Esophagus squamous epithelium (tissue), 5 donors: ENCODE data around the gene MAFF. TPM values are rescaled to one million over a fixed set of nuclear protein-coding genes. Genes with fewer than 3 reads are reported as not detected.

Source experiments
- DNase-seq: peaks from one replicate; lab custom pipeline; 2025; lab: John Stamatoyannopoulos, UW
- H3K27ac ChIP-seq, 4 donors: fragments of 200-600 bp; sonication (generic); one replicate each; pipeline ENCODE4 v1.5.1; 2016 to 2019; ENCODE audit warnings: mild to moderate bottlenecking in 1 of 4
- H3K27me3 ChIP-seq, 4 donors: fragments of 200-600 bp; sonication (generic); 1 replicate in 3 of 4; 2 replicates in 1 of 4; pipeline versions ENCODE4 v1.5.1 to v1.6.0; 2017 to 2021; ENCODE audit warnings: antibody characterized with exemption in 1 of 4
- H3K36me3 ChIP-seq, 3 donors: fragments of 200-600 bp; sonication (generic); one replicate each; pipeline ENCODE4 v1.5.1; 2016 to 2019
- H3K4me1 ChIP-seq, 3 donors: fragments of 200-600 bp; sonication (generic); one replicate each; pipeline ENCODE4 v1.5.1; 2017 to 2019
- H3K4me3 ChIP-seq, 4 donors: fragments of 200-600 bp; sonication (generic); 1 replicate in 3 of 4; 2 replicates in 1 of 4; pipeline ENCODE4 v1.5.1; 2016 to 2019; ENCODE audit warnings: mild to moderate bottlenecking in 2 of 4, moderate library complexity in 1 of 4
- H3K9me3 ChIP-seq, 3 donors: fragments of 200-600 bp; sonication (generic); one replicate each; pipeline ENCODE4 v1.5.1; 2016 to 2019
- POLR2A ChIP-seq, 4 donors: fragments of 450-650 bp; IDR thresholded peaks; one replicate each; pipeline ENCODE4 v1.6.1; 2017; ENCODE audit warnings: antibody characterized with exemption in 4 of 4, mild to moderate bottlenecking in 4 of 4, moderate library complexity in 3 of 4
- WGBS, 2 donors: methylation state at CpG; one replicate each; pipeline ENCODE4 v1.1.5; 2018; 5-methylcytosine and 5-hydroxymethylcytosine counted together
- intact Hi-C: fragments of 100-400 bp; cut with DNase I; formaldehyde crosslinking; loops from one replicate; pipeline ENCODE4 v1.15.0; 2022
- total RNA-seq, 4 donors: library from RNA; depleted of rRNA; stranded (reverse); fragments of >200 nt; gene quantifications; one replicate each; pipeline ENCODE4 v1.1.0, GENCODE V29; 2016
- TF ChIP-seq, protein P1 (sequence below), 6 experiments: fragments of 450-650 bp in 4 of 6; fragments of 200-600 bp in 2 of 6; sonication (generic) in 2 of 6; IDR thresholded peaks; one replicate each; pipeline ENCODE4 v1.5.1; 2016 to 2019; ENCODE audit warnings: antibody characterized with exemption in 6 of 6, mild to moderate bottlenecking in 4 of 6, moderate library complexity in 4 of 6
- donor health status: DM: yes; HTN: yes; CAD: no.

Gene MAFF
- total RNA-seq, 4 donors from 2014 or later: 19.4 to 51.6 (median 40.5) TPM

DNA sequence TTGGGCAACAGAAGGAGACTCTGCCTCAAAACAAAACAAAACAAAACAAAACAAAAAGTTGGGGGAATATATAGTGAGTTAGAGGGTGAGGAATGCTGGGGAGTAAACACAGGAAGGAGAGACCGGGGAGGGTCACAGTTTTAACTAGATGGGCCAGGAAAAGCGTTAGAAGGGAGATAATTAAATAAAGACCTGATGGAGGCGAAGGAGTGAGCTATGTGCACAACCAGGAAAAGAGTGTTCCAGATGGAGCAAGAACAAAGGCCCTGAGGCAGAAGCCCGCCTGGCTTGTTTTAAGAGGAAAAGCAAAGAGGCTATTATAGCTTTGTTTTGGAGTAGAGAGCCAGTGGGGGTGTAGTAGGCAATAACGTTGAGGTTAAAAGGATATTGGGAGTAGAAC, 15.4 kb upstream of the MAFF start:
- H3K27ac ChIP-seq: peak overlapping the region in 1 of 4 donors; percentile 42
- H3K4me1 ChIP-seq: peaks cover 0 to 26% (median under 1%) of the 10 kb centered on the region in 3 donors
- no peak for DNase-seq
- H3K4me3 ChIP-seq: no peak overlapping the region
- H3K27me3 ChIP-seq: no peaks in the 10 kb centered on the region
- no peaks in the 10 kb centered on the region for H3K36me3 ChIP-seq
- no peak for TF ChIP-seq POLR2A (IDR thresholded peaks at IDR 0.05)
- TF ChIP-seq, protein P1, sequence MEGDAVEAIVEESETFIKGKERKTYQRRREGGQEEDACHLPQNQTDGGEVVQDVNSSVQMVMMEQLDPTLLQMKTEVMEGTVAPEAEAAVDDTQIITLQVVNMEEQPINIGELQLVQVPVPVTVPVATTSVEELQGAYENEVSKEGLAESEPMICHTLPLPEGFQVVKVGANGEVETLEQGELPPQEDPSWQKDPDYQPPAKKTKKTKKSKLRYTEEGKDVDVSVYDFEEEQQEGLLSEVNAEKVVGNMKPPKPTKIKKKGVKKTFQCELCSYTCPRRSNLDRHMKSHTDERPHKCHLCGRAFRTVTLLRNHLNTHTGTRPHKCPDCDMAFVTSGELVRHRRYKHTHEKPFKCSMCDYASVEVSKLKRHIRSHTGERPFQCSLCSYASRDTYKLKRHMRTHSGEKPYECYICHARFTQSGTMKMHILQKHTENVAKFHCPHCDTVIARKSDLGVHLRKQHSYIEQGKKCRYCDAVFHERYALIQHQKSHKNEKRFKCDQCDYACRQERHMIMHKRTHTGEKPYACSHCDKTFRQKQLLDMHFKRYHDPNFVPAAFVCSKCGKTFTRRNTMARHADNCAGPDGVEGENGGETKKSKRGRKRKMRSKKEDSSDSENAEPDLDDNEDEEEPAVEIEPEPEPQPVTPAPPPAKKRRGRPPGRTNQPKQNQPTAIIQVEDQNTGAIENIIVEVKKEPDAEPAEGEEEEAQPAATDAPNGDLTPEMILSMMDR (IDR thresholded peaks at IDR 0.05): no peak
- 42 to 55% methylated on average over 5 of the region's 5 CpGs for WGBS, 2 donors
- H3K9me3 ChIP-seq: no peaks in the 10 kb centered on the region
- intact Hi-C loops: no loop called here

DNA sequence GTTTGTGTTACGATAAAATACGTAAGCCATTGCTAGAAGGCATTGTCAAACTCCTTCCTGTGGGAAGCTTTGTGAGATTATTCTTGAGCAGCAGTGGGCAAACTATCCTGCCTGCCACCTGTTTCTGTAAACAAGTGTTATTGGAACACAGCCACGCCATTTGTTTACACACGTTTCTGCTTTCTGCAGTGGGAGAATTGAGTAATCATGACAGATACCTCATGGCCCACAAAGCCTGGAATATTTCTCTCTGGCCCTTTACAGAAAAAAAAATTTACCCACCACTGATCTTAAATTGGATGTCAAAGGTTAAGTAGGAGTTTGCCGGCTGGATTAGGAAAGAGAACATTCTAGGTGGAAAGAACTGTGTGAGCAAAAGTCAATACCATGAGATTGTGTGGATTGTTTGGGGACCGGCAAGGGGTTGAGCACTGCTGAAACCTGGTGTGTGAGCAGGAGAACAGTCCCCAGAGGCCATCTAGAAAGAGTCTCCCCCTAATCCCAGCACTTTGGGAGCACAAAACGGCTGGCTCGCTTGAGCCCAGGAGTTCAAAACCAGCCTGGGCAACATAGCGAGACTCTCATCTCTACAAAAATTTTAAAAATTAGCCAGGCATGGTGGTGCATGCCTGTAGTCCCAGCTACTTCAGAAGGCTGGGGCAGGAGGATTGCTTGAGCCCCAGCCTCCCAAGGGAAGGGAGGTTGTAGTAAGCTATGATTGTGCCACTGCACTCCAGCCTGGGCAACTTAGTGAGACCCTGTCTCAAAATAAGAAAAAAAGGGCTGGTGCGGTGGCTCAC, 14.2 kb upstream of the MAFF start:
- Histone ChIP-seq H3K36me3 (no peaks in the 10 kb centered on the region), H3K9me3 (no peaks in the 10 kb centered on the region), H3K4me1 (peaks cover 0 to 18% (median 0%) of the 10 kb centered on the region in 3 donors), H3K4me3 (no peak overlapping the region), H3K27me3 (no peaks in the 10 kb centered on the region), H3K27ac (no peak overlapping the region)
- TF ChIP-seq POLR2A (IDR thresholded peaks at IDR 0.05): no peak
- TF ChIP-seq, protein P1 (IDR thresholded peaks at IDR 0.05): no peak
- intact Hi-C loops: no loop called here
- WGBS, 2 donors: 43 to 49% methylated on average over 10 of the region's 10 CpGs
- DNase-seq: no peak

DNA sequence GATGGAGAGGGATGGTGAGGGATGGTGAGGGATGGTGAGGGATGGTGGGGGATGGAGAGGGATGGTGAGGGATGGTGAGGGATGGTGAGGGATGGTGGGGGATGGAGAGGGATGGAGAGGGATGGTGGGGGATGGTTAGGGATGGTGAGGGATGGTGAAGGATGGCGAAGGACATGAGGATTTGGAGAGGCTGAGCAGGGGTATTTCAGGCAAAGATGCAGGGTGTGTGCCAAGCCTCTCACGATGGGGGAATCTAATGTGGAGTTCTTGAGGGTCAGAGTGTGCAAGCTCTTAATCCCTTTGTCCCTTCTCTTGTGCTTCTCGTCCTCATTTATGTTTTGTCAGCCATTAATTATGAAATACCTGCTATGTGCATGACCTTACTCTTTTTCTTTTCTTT, 12.7 kb upstream of the MAFF start:
- H3K4me1 ChIP-seq: peaks cover 0 to 27% (median 3%) of the 10 kb centered on the region in 3 donors
- no peak overlapping the region for H3K27ac ChIP-seq
- no peak for DNase-seq
- H3K4me3 ChIP-seq: no peak overlapping the region
- intact Hi-C loops: no loop called here
- no peaks in the 10 kb centered on the region for H3K9me3 ChIP-seq
- no peaks in the 10 kb centered on the region for H3K27me3 ChIP-seq
- no peak for TF ChIP-seq POLR2A (IDR thresholded peaks at IDR 0.05)
- TF ChIP-seq, protein P1 (IDR thresholded peaks at IDR 0.05): no peak
- 69 to 80% methylated on average over 3 of the region's 3 CpGs for WGBS, 2 donors
- no peaks in the 10 kb centered on the region for H3K36me3 ChIP-seq

DNA sequence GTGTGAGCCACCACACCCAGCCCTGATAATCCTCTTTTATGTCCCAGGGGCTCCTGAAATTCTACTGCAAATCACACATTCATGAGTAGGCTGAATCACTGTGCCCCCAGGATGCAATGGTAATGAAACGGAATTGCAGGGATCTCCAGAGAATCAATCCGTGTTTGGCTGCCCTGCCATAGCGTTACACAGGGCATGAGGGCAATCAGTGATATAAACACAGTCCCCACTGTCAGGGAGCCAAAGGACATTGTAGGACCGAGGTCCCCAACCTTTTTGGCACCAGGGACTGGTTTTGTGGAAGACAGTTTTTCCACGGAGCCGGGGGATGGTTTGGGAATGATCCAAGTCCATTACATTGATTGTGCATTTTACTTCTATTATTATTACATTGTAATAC, 11.2 kb upstream of the MAFF start:
- no peaks in the 10 kb centered on the region for H3K36me3 ChIP-seq
- intact Hi-C loops: no loop called here
- H3K27me3 ChIP-seq: no peaks in the 10 kb centered on the region
- TF ChIP-seq POLR2A (IDR thresholded peaks at IDR 0.05): no peak
- TF ChIP-seq, protein P1 (IDR thresholded peaks at IDR 0.05): no peak
- peaks cover 0 to 33% (median 7%) of the 10 kb centered on the region in 3 donors for H3K4me1 ChIP-seq
- WGBS, 2 donors: 44 to 64% methylated on average over 6 of the region's 6 CpGs
- H3K4me3 ChIP-seq: no peak overlapping the region
- DNase-seq: no peak
- no peaks in the 10 kb centered on the region for H3K9me3 ChIP-seq
- no peak overlapping the region for H3K27ac ChIP-seq

DNA sequence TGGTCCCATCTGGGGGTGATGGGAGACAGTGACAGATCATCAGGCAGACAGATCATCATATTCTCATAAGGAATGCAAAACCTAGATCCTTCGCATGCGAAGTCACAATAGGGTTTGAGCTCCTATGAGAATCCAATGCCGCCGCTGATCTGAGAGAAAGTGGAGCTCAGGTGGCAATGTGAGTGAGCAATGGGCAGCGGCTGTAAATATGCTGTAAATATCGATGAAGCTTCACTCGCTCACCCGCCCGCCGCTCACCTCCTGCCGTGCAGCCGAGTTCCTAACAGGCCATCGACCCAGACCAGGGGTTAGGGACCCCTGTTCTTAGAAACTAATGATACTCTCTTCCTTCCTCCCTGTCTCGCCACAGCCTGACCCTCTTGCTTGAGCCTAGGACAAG, 10.7 kb upstream of the MAFF start:
- Histone ChIP-seq H3K9me3 (no peaks in the 10 kb centered on the region), H3K4me1 (peaks cover 0 to 33% (median 7%) of the 10 kb centered on the region in 3 donors), H3K4me3 (no peak overlapping the region), H3K36me3 (no peaks in the 10 kb centered on the region), H3K27me3 (no peaks in the 10 kb centered on the region), H3K27ac (no peak overlapping the region)
- WGBS, 2 donors: 91 to 92% methylated on average over 14 of the region's 14 CpGs
- DNase-seq: no peak
- intact Hi-C loops: no loop called here
- TF ChIP-seq, protein P1 (IDR thresholded peaks at IDR 0.05): no peak
- TF ChIP-seq POLR2A (IDR thresholded peaks at IDR 0.05): no peak
